ENCODE results near the gene GLYATL1.

The GLYATL1 gene, protein sequence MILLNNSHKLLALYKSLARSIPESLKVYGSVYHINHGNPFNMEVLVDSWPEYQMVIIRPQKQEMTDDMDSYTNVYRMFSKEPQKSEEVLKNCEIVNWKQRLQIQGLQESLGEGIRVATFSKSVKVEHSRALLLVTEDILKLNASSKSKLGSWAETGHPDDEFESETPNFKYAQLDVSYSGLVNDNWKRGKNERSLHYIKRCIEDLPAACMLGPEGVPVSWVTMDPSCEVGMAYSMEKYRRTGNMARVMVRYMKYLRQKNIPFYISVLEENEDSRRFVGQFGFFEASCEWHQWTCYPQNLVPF

DNA sequence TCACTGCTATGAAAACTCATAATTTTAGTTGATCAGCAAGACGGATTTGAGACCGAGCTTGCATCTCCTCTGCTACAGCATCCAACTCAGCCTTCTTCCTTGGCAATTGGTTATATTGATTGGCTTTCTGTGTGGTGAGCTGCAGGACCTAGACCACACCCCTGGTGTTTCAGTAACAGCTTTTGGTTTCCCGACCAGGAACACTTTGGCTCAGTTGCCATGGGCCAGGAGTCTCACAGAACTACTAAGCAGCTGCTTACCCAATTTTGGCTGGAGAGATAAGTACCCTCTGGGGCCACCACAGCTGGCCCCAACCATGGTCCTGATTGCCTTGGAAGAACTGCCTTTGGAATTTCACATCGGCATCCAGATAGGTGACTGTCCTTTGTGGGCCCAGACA is at the start of gene GLYATL1:
Gene GLYATL1, plus strand, starts transcription at position 212 of the 400 bp plus-strand sequence. CDS start 7,600 bp downstream, outside the sequence.
- in situ Hi-C loops (cut with HindIII; ENCODE audit: low sequenced_read_pairs), result no loop called here

DNA sequence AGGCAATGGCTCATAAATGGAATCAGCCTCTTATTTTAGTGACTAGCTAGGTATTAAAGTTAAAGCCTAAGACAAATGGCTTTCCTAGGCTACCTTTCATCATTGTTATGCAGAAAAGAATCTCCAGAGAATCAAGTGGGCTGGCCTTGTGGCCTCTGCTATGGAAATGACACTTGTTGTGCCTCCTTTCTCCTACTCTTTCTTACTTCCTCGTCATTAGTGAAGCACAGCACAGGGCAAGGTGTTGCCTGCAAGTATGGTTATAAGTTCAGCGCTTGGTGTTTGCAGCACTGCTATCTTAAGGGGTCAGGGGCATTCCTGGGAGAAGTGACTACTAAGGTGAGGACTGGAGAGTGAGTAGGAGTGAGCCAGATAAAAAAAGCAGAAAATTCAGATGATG is 45.4 kb upstream of the GLYATL1 start:
- in situ Hi-C loops (cut with HindIII; ENCODE audit: low sequenced_read_pairs), result no loop called here

DNA sequence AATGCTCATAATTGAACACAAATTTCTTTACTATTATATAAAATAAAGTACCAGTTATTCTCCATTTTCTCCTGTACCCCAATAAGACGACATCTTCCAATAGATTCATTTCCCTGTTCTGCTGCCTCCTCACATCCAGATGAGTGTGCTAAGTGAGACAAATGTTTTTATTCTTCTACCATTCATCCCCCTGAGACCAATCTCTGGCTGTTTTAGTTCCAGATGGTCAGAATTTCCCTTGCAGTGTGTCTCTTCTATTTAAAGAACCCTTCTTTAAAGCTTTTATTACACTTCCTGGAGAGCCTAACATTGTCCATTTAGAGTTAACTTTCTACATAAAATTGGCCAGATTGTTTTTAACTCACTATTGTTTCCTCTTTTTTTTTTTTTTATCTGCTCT is 41.2 kb upstream of the GLYATL1 start:
- in situ Hi-C loops (cut with HindIII; ENCODE audit: low sequenced_read_pairs), result loop anchor here (5.0 kb wide), 1 partner anchor 41 kb away; no protein-coding TSS in a partner anchor

DNA sequence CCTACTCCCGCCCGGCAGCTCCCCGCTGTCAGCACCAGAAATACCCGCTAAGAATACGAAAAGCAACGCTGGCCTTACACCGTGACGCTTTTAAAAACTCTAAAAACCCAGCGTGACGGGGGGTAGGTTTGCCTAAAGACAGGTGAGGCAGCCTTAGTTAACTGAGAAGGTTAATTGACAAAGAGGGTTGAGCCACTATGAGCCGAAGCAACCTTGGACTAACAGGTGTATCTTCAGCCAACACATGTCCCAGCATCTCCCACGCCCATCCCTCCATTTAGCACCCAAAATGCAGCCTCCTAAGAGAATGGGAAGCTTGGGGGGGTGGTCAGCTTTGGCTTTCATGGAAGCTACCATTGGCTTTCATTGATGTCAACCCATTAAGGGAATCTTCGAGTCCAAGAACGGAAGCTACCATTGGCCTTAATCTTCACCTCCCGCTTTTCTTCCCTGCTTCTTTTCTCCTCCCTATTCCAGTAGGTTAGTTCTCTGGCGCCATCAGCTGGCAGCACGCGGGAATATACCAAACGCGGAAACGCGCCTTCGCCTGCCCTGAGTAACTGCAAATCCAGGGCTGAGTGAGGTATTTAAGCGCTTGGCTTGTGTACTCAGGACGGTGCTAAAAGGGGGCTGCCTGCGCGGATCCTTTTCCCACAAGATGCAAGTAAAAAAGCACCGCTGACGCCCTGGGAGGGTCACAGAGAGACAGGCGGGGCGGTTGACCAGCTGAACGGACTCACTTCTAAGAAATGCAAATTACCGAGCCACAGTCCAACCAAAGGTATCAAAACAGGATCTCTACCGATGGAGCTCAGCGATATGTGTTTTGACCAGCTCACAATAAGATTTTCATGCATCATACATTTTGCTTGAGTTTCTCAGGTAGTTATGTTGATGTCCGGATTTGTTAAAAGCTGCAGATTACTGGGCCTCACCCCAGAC is 38.5 kb upstream of the GLYATL1 start:
- in situ Hi-C loops (cut with HindIII; ENCODE audit: low sequenced_read_pairs), result no loop called here

DNA sequence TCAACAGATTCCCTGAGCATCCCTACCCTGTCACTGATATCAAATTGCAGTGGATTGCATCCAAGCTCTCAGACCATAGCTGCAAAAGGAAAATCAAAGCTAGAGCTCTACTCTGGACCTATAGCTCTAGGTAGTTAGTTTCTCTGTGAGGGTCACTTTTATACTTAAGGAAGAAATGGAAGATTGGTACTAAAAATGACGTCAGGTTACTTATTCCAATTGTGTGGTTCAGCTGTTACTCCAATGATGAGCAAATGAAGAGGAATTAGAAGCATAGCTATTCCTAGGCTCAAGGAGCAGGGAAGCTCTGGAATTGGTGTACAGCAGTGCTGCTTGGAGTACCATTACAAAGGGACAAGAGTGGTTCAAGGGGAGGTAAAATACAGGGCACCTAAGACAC is 36.4 kb upstream of the GLYATL1 start:
- in situ Hi-C loops (cut with HindIII; ENCODE audit: low sequenced_read_pairs), result no loop called here

DNA sequence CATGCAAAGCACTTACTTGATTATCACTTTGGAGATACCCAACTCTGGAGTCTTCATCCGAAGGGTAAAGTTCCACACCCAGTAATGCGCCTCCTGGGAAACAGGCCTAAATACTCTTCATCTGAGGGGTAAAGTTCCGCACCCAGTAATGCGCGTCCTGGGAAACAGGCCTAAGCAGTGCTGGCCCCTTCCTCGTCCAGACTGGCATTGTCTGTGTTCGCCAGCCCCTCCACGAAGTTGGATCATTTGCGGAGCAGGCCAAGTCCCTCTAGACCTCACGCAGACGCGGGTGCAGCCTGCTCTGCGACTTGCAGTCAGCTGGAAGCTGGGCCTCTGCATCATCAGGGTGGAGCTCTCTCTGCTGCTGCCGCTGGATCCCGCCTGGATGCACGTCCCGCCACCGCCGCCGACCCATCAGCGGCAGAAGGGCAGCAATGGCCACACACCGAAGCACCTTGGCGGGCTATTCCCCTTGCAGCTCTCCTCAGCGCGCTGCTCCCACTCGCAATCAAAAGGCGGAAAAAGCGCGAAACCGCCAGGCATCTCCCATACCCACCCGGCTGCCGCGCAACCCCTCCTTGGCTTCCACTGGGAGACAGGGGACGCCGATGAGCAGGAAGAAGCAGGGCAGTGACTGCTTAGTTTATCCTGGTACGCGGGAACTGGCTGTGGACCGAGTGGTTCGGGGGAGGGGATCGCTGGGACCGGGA is 34.1 kb upstream of the GLYATL1 start:
- in situ Hi-C loops (cut with HindIII; ENCODE audit: low sequenced_read_pairs), result no loop called here

DNA sequence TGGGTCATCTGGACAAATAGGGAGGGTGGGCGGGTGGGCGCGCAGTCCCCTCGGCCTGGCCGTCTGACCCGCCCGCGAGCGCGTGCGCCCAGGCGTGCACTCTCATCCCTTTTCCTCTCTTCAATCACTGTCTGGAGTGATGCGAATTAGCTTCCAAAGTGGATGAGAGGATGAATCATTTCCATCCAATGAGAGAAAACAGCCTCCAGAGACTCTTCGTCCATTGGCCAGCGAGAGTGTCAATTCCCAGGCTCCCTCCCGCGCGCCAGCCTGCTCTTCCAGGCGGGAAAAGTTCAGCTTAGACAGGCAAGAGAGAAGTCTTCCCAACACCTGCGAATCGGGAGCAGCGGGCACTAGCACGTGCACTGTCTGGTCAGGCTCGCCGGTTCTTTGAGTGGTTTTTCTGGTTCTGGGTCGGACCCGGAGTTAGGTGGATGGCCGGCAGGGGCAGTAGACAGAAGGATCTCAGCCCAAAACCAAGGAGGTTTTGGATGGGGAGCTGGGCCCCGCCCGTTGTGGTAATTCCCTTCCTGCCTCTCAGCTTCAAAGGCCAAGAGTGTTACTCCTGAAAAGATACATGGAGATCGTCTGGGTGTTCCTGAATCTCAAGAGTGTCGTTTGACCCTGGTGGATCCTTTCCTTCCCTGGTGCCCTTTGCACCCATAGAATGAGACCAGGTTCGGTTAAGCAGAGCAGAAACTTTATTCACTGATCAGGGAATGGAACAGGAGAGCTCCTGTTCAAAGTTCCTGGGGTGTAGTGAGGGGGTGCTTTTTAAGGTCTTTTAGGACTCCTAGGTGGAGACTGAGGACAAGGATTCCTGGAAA is 33.4 kb upstream of the GLYATL1 start:
- in situ Hi-C loops (cut with HindIII; ENCODE audit: low sequenced_read_pairs), result no loop called here

DNA sequence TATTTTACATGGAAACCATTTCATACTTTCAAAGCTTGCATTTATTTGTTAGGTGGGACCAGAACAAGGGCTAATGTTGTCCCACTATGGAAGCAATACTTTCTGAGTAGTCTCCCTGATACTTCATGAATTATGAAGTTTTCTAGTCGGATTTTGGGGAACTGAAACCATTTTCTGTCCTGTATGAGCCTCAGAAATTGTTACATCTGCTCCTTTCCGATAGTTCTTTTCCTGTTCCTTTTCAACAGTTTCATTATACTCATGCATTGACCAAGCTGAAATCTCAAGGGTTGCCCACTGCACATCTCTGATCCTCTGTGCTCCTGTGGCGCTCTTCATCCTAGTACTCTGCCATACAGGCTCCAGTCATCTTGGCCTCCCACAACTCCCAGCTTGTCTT is 31.5 kb upstream of the GLYATL1 start:
- in situ Hi-C loops (cut with HindIII; ENCODE audit: low sequenced_read_pairs), result no loop called here

DNA sequence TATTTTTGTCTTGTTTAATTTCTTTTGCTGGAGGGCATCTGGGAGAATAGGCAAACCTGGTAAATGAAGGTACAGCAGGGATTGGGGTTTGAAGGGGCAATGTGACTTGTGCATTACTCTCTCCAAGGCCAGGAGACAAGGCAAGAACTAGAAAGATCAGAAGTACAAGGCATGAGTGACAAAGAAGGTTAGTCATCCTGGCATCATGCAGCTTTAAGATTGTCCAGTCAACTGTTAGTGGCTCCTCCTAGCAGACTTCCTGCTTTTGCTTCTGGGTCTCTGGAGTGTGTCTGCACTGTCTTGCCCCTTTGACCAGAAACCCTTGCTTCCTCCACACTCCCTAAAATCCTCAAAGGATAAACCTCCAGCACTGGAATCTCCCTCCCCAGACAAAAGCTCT is 27.2 kb upstream of the GLYATL1 start:
- in situ Hi-C loops (cut with HindIII; ENCODE audit: low sequenced_read_pairs), result no loop called here

DNA sequence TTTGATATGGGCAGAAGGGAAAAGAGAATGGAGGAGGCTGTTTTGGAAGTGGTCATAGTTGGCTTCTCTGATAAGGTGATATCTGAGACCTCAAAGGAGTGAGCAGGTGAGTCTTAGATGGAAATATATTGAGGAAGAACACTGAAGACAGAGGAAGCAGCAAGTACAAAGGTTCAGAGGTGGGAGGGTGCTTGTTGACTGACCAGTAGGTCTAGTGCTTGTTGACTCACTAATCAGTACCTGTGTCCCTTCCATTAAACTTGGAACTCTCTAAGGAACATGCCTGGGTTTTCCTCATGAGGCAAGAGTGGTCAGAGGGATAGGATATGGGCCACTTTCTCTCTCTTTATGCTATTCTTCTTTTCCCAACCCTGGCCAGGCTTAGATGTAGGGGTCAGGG is 25.6 kb upstream of the GLYATL1 start:
- in situ Hi-C loops (cut with HindIII; ENCODE audit: low sequenced_read_pairs), result no loop called here

DNA sequence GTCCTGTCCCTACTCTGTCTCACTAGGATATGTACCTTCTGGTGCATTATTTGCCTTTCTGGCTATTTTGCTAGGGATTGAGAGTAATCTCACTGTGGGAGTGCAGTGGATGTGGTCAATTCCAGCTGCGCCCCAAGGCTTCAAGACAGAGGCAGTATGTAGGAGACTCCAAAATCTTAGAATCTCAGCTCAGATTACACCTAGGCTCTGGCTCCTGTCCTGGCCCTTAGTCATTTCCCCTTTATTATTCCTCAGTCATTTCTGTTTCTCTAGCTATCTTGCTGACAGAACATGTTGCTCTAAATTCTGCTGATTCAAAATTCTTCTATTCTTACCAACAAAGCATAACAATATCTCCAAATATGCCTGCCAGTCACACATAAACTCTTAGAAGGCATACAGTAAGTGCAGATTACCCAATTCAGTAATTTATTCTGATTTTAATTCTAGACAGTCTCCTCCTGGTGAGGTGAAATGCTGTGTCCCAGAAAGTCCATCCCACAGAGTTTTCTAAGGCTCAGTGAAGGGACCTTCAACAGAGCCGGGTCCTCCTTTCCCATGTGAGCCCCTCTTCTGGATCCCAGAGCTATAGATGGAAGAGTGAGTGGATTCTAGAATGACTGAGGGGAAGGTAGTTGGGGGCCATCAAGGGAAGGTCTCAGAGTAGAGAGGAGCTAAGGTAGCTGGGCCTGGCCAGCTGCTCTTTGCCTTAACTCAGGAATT is 24.3 kb upstream of the GLYATL1 start:
- in situ Hi-C loops (cut with HindIII; ENCODE audit: low sequenced_read_pairs), result no loop called here

DNA sequence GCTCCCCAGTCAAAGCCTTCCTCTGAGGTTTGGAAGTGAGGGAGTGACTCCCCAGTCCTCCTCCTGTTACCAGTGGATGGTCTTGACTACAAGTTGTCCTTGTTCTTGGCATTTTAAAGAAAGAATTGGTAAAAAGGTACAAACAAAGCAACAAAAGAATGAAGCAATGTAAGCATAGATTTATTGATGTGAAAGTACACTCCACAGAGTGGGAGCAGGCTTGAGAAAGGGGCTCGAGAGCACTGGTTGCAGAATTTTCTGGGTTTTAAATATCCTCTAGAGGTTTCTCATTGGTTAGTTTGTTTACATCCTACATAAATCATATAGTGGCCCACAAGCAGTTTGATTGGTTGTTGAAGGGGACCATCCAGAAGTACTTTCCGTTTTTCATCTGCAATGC is 22.7 kb upstream of the GLYATL1 start:
- in situ Hi-C loops (cut with HindIII; ENCODE audit: low sequenced_read_pairs), result no loop called here

DNA sequence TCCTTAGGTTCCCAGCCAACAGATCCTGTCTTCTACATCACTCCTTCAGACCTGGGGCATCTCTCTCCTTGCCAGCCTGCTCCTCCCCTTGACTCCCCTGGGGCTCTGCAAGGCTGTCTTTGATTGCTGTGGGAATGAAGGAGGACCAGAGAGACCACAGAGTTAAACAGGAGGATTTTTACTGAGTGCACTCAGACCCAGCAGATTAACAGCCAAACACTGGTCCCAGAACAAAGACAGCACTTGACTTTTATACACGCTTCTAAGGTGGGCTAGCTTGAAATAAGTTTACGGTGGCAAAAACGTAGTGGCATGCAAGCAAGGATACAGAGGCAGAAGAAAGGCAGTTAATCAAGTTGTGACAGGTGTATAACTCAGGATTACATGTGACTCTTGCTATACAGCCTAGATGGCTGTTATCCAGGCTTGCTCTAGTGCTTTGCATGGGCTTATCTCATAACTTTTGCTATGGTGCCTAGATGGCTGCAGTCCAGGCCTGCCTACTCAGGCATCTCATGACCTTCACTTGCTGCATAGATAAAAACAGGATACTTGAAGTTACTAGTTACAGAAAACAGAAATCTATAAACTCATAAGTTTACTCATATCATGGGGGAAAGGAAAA is 22.0 kb upstream of the GLYATL1 start:
- in situ Hi-C loops (cut with HindIII; ENCODE audit: low sequenced_read_pairs), result no loop called here

DNA sequence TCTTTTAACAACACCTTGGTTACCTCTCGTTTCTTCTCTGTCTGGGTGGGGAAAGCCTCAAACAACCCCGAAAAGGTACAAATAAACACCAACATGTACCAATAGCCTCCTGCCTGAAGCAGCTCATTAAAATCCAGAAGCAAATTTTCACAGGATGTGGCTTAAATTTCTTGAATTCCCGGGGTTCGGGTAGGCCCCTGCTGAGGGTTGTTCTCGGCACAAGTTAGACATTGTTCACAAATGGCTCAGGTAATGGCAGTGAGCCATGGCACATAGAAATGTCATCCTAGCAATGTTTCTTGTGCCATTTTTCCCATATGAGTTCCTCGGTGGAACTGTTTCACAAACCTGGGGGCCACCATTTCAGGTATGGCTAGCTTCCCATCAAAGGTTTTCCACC is 19.7 kb upstream of the GLYATL1 start:
- in situ Hi-C loops (cut with HindIII; ENCODE audit: low sequenced_read_pairs), result no loop called here

DNA sequence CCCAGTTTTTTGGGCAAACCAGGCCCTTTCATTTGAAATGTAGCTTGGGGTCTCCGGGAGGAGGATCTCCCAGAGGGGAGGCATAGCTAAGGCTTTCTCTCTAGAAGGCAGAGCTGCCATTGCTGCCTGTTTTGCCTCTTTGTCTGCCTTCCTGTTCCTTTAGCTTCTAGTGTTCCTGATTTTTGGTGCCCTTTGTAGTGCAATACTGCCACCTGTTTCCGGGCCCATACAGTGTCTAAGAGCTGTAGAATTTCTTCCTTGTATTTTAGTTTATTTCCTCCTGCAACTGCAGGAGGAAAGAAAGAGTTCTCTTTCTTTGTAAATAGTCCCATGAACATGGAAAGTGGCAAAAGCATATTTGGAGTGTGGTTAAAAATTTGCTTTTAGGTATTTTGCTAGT is 19.3 kb upstream of the GLYATL1 start:
- in situ Hi-C loops (cut with HindIII; ENCODE audit: low sequenced_read_pairs), result no loop called here

DNA sequence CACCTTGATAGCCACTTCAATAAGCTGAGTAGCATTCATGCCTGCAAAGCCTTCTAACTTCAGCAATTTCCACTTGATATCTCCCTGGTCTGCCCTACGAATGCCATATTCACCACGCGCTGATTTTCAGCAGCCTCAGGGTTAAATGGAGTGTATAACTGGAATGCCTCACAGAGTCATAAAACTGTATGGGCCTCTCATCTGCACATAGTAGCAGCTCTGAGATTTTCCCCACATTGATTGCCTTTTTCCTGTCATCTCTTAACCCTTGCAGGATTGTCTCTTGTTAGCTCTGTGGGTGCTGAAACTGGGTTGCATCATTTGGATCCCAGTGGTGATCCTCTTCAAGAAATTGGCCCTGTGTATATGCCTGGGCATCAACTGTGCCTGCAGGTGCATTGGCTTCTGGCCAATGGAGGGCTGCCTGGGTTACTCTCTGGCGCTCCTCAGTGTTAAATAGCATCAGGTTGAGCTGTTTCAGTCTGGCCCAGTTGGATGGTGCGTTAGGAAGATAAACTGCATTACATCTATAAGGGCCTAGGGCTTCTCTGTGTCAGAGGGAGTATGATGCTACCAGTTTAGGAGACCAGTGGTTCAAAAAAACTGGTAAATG is 17.4 kb upstream of the GLYATL1 start:
- in situ Hi-C loops (cut with HindIII; ENCODE audit: low sequenced_read_pairs), result no loop called here

DNA sequence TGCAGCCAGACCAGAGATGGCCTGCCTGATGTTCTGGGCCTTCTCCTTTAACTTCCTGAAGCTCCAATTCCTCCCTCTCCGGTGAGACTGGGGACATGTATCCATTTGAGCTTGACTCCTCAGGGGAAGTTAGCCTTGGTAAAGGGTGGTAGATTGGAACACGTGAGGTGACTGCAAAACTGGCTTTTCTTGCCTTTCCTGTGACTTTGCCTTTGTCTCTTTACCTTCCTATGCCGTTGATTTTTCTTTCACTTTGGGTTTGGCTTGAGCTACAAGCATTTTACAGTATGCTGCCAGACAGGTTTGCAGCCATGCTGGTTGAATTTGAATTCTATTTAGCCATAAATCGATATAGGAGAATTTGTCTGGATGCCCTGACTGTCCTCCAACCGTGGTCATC is 16.8 kb upstream of the GLYATL1 start:
- in situ Hi-C loops (cut with HindIII; ENCODE audit: low sequenced_read_pairs), result no loop called here

DNA sequence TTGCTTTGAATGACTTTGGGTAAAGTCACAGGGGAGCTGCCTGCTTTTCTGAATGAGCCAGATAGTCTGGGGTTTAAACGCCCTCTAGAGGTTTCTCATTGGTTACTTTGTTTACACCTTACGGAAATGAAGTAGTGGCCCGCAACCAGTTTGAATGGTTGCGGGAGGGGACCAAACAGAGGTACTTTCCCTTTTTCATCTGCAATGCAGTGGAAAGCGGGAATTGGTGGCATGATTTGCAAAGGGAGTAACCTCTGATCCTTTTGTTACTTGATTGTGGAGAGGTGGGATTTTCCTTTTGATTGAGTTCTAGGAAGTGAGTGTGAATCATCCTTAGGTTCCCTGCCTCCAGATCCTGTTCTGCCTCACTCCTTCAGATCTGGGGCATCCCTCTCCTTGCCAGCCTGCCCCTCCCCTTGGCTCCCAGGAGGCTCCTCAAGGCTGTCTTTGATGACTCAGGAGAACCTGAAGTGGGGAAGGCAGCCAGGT is 15.9 kb upstream of the GLYATL1 start:
- in situ Hi-C loops (cut with HindIII; ENCODE audit: low sequenced_read_pairs), result no loop called here

DNA sequence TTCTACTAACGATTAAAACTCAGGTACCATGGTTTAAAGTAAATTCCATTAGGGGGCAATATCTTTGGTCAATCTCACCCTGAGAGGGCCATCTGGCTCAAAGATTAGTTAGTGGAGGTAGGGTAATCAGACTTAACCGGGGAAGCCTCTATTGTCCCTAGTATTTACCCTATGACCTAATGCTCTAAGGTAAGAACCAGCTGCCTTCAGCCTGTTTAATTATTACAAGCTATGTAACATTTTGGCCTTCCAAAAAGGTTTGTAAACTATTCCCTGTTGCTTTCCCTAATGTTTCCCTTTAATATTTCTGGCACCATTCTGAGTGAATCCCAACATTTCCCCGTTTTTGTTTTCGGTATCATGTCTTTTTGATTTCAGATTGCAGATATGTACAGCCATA is 15.1 kb upstream of the GLYATL1 start:
- in situ Hi-C loops (cut with HindIII; ENCODE audit: low sequenced_read_pairs), result no loop called here
